Panc1 (cell line): ENCODE measurements around the gene PTGIR. TPM values are rescaled to one million over a fixed set of nuclear protein-coding genes. Genes with fewer than 3 reads are reported as not detected.

ENCODE experiments used
- ATAC-seq: fragments of 200-7000 bp; cut with Tn5 transposase; 2 replicates; pipeline ENCODE4 v1.9.1; 2020; ENCODE audit warnings: mild to moderate bottlenecking, moderate library complexity
- BruUV-seq: library from RNA; stranded (reverse); fragments of 400-500 nt; replicated peaks from 2 replicates; lab custom pipeline; 2021; lab: Mats Ljungman, UMichigan
- CTCF ChIA-PET: fragments of 300-600 bp; sonication (Branson Sonifier 250); formaldehyde crosslinking; loops from one replicate; lab custom pipeline; 2022; ENCODE audit warnings: antibody characterized with exemption; lab: Charles Lee
- POLR2A ChIA-PET: fragments of 300-600 bp; sonication (Branson Sonifier 250); formaldehyde crosslinking; loops from one replicate; lab custom pipeline; 2022; ENCODE audit warnings: antibody characterized with exemption; lab: Charles Lee
- DNase-seq: peaks from one replicate; pipeline ENCODE4 v3.0.0-alpha.2; 2010; ENCODE audit warnings: low read depth, low spot score
- H3K27ac ChIP-seq: 2 replicates; pipeline ENCODE4 v1.5.1; 2011; ENCODE audit warnings: mild to moderate bottlenecking, low read length, inconsistent platforms
- H3K27me3 ChIP-seq: fragments of 200-500 bp; sonication (Bioruptor generic); 2 replicates; pipeline ENCODE4 v1.6.0; 2014; ENCODE audit warnings: low read length, inconsistent platforms; ENCODE audit not compliant: control insufficient read depth, insufficient read depth
- H3K36me3 ChIP-seq: fragments of 200-500 bp; sonication (Bioruptor generic); 2 replicates; pipeline ENCODE4 v1.5.1; 2014; ENCODE audit warnings: inconsistent platforms, mild to moderate bottlenecking, low read length, moderate library complexity; ENCODE audit not compliant: control insufficient read depth, insufficient read depth
- H3K4me1 ChIP-seq: 2 replicates; pipeline ENCODE4 v1.5.1; 2011; ENCODE audit warnings: inconsistent platforms, mild to moderate bottlenecking, low read length, moderate library complexity; ENCODE audit not compliant: control insufficient read depth, insufficient read depth
- H3K4me3 ChIP-seq, 2 experiments: 2 replicates each; pipeline ENCODE4 v1.5.1; 2011 to 2012; ENCODE audit warnings: low read depth in 2 of 2, low read length in 2 of 2, mild to moderate bottlenecking in 2 of 2, inconsistent platforms in 1 of 2, moderate library complexity in 1 of 2
- H3K9me3 ChIP-seq: fragments of 200-500 bp; sonication (Bioruptor generic); 2 replicates; pipeline ENCODE4 v1.5.1; 2014; ENCODE audit warnings: low read depth, mild to moderate bottlenecking, inconsistent platforms, low read length, moderate library complexity; ENCODE audit not compliant: control insufficient read depth, insufficient read depth
- POLR2AphosphoS5 ChIP-seq: IDR thresholded peaks from 2 replicates; pipeline ENCODE4 v1.6.1; 2012; ENCODE audit warnings: mild to moderate bottlenecking, low read depth, low read length, moderate library complexity
- SIN3A ChIP-seq: IDR thresholded peaks from 2 replicates; pipeline ENCODE4 v1.6.1; 2012; ENCODE audit warnings: low read depth, mild to moderate bottlenecking, low read length, moderate library complexity, borderline replicate concordance; ENCODE audit not compliant: insufficient read depth
- TCF7L2 ChIP-seq: IDR thresholded peaks from 2 replicates; pipeline ENCODE4 v1.6.1; 2011; ENCODE audit warnings: mild to moderate bottlenecking, low read depth, low read length, inconsistent platforms
- in situ Hi-C: cut with HindIII; loops from 2 replicates; pipeline ENCODE4 v1.10.0; 2016; ENCODE audit warnings: low sequenced_read_pairs, low pct_unique_long_range_greater_than_20kb
- intact Hi-C: fragments of 100-400 bp; cut with micrococcal nuclease; formaldehyde crosslinking; loops from one replicate; pipeline ENCODE4 v1.10.0; 2022; ENCODE audit not compliant: unreplicated experiment
- total RNA-seq: library from RNA; stranded (reverse); gene quantifications from one replicate; pipeline ENCODE4 v1.2.1, GENCODE V29; 2021; ENCODE audit not compliant: unreplicated experiment
- TF ChIP-seq, protein P1 (sequence below), 2 experiments: IDR thresholded peaks; 2 replicates each; pipeline ENCODE4 v1.6.1; 2011 to 2012; ENCODE audit warnings: low read depth in 2 of 2, control low read depth in 1 of 2, low read length in 1 of 2, mild to moderate bottlenecking in 1 of 2, moderate library complexity in 1 of 2; ENCODE audit not compliant: insufficient read depth in 1 of 2
- TF ChIP-seq, protein P2 (sequence below): fragments of 450-650 bp; IDR thresholded peaks from 2 replicates; pipeline ENCODE4 v1.5.1; 2017; ENCODE audit warnings: mild to moderate bottlenecking

PTGIR gene
- total RNA-seq, 1 experiment from 2014 or later: 0.08 TPM

DNA sequence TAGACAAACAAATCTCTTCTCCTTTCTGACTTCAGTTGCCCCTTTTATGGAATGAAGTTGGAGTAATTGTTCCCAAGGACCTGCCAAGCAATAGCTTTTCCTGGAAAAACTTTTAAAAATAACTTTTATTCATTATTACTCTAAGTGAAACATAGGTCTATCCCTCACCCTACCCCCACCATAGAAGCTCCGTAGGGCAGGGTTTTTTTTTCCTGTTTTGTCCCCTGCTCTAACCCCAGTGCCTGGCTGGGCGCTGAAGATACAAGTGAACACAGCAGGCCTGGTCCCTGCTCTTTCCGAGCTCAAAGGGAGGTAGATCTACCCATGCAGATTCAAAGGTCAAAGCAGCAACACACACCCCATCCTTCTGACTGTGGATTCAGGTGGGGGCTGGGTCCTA is 19.8 kb upstream of the PTGIR start:
- Histone ChIP-seq H3K27ac (no peak overlapping the region), H3K9me3 (no peaks in the 10 kb centered on the region), H3K36me3 (no peaks in the 10 kb centered on the region), H3K4me3 (no peak overlapping the region), H3K4me1 (no peaks in the 10 kb centered on the region; the same call in 1 of the 2 replicates), H3K27me3 (no peaks in the 10 kb centered on the region)
- DNase-seq: no peak
- intact Hi-C loops: no loop called here
- CTCF ChIA-PET: no interaction called here
- POLR2A ChIA-PET: no interaction called here
- TF ChIP-seq SIN3A (no peak), POLR2AphosphoS5 (no peak), TCF7L2 (no peak)
- TF ChIP-seq, protein P1, sequence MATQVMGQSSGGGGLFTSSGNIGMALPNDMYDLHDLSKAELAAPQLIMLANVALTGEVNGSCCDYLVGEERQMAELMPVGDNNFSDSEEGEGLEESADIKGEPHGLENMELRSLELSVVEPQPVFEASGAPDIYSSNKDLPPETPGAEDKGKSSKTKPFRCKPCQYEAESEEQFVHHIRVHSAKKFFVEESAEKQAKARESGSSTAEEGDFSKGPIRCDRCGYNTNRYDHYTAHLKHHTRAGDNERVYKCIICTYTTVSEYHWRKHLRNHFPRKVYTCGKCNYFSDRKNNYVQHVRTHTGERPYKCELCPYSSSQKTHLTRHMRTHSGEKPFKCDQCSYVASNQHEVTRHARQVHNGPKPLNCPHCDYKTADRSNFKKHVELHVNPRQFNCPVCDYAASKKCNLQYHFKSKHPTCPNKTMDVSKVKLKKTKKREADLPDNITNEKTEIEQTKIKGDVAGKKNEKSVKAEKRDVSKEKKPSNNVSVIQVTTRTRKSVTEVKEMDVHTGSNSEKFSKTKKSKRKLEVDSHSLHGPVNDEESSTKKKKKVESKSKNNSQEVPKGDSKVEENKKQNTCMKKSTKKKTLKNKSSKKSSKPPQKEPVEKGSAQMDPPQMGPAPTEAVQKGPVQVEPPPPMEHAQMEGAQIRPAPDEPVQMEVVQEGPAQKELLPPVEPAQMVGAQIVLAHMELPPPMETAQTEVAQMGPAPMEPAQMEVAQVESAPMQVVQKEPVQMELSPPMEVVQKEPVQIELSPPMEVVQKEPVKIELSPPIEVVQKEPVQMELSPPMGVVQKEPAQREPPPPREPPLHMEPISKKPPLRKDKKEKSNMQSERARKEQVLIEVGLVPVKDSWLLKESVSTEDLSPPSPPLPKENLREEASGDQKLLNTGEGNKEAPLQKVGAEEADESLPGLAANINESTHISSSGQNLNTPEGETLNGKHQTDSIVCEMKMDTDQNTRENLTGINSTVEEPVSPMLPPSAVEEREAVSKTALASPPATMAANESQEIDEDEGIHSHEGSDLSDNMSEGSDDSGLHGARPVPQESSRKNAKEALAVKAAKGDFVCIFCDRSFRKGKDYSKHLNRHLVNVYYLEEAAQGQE (IDR thresholded peaks at IDR 0.05; ENCODE audit: insufficient read depth in 1 of 2, low read depth in 2 of 2, low read length in 1 of 2): no peak
- TF ChIP-seq, protein P2, sequence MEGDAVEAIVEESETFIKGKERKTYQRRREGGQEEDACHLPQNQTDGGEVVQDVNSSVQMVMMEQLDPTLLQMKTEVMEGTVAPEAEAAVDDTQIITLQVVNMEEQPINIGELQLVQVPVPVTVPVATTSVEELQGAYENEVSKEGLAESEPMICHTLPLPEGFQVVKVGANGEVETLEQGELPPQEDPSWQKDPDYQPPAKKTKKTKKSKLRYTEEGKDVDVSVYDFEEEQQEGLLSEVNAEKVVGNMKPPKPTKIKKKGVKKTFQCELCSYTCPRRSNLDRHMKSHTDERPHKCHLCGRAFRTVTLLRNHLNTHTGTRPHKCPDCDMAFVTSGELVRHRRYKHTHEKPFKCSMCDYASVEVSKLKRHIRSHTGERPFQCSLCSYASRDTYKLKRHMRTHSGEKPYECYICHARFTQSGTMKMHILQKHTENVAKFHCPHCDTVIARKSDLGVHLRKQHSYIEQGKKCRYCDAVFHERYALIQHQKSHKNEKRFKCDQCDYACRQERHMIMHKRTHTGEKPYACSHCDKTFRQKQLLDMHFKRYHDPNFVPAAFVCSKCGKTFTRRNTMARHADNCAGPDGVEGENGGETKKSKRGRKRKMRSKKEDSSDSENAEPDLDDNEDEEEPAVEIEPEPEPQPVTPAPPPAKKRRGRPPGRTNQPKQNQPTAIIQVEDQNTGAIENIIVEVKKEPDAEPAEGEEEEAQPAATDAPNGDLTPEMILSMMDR: no peak
- no TSS peak for BruUV-seq
- no peak for ATAC-seq
- in situ Hi-C loops: no loop called here

DNA sequence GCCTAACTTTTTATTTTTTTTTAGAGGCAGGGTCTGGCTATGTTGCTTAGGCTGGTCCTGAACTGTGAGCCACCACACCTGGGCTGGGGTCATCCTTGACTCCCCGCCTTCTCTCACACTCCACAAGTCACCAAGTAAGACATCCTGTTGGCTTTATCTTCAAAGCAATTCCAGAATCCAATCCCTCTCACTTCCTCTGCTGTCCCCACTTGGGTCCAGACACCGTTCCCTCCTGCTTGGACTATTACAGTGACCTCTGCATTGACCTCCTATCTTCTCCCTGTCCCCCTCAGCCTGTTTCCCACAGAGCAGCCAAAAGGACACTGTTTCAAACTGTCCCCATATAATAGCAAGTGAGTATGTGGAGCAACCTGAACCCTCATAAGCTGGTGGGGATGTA is 15.8 kb upstream of the PTGIR start:
- Histone ChIP-seq H3K27me3 (no peaks in the 10 kb centered on the region), H3K4me1 (no peaks in the 10 kb centered on the region; the same call in 1 of the 2 replicates), H3K27ac (no peak overlapping the region), H3K9me3 (no peaks in the 10 kb centered on the region), H3K4me3 (no peak overlapping the region), H3K36me3 (no peaks in the 10 kb centered on the region)
- CTCF ChIA-PET: interaction anchor here (0.7 kb wide), 1 partner anchor 32 kb away, joined by 8 read pairs; no protein-coding TSS in a partner anchor
- DNase-seq (no peak), ATAC-seq (no peak)
- POLR2A ChIA-PET: no interaction called here
- intact Hi-C loops (no loop called here), in situ Hi-C loops (no loop called here)
- no peak for TF ChIP-seq TCF7L2
- no peak for TF ChIP-seq POLR2AphosphoS5
- TF ChIP-seq SIN3A: no peak
- TF ChIP-seq, protein P2: no peak
- TF ChIP-seq, protein P1 (IDR thresholded peaks at IDR 0.05; ENCODE audit: insufficient read depth in 1 of 2, low read depth in 2 of 2, low read length in 1 of 2): no peak
- no TSS peak for BruUV-seq
